Psoas muscle (tissue), 8 donors: Measurements from ENCODE around the gene WDR3. TPM values are rescaled to one million over a fixed set of nuclear protein-coding genes. Genes with fewer than 3 reads are reported as not detected.

Experiments used
- ATAC-seq, 4 donors: fragments of 200-7000 bp; cut with Tn5 transposase; one replicate each; pipeline ENCODE4 v1.9.1; 2020; ENCODE audit warnings: moderate library complexity in 3 of 4, mild to moderate bottlenecking in 2 of 4
- DNase-seq, 2 donors: peaks; one replicate each; pipeline ENCODE4 v3.0.0-alpha.2; 2020
- H3K27ac ChIP-seq: fragments of 200-600 bp; one replicate; pipeline ENCODE4 v1.8.0; 2022
- H3K27me3 ChIP-seq, 3 donors: fragments of 200-600 bp in 1 of 3; one replicate each; pipeline versions ENCODE4 v1.6.1 to v1.8.0; 2013 to 2022; ENCODE audit warnings: low read length in 2 of 3, mild to moderate bottlenecking in 2 of 3, moderate library complexity in 1 of 3; ENCODE audit not compliant: insufficient read depth in 3 of 3
- H3K36me3 ChIP-seq, 2 donors: fragments of 200-600 bp in 1 of 2; one replicate each; pipeline versions ENCODE4 v1.6.1 to v1.8.0; 2013 to 2022; ENCODE audit warnings: low read depth in 1 of 2, mild to moderate bottlenecking in 1 of 2, moderate library complexity in 1 of 2; ENCODE audit not compliant: insufficient read depth in 1 of 2
- H3K4me1 ChIP-seq: fragments of 200-600 bp; one replicate; pipeline ENCODE4 v1.8.0; 2022
- H3K4me3 ChIP-seq: fragments of 200-600 bp; one replicate; pipeline ENCODE4 v1.8.0; 2022; ENCODE audit warnings: mild to moderate bottlenecking
- H3K9me3 ChIP-seq: fragments of 200-600 bp; one replicate; pipeline ENCODE4 v1.8.0; 2022
- CTCF ChIP-seq: fragments of 200-600 bp; IDR thresholded peaks from one replicate; pipeline ENCODE4 v1.8.0; 2022; ENCODE audit warnings: antibody characterized with exemption
- WGBS, 3 donors: extraction: QIAGEN DNeasy Blood & Tissue Kit; methylation state at CpG; one replicate each; pipeline versions ENCODE4 v1.1.6 to v1.1.7; 2013; 5-methylcytosine and 5-hydroxymethylcytosine counted together
- intact Hi-C, 2 donors: fragments of 100-400 bp; cut with DNase I; formaldehyde crosslinking; loops; one replicate each; pipeline versions ENCODE4 v1.11.0 to v1.14.2; 2022
- polyA plus RNA-seq, 3 donors: library from polyadenylated mRNA; stranded (reverse); fragments of 200-250 nt; gene quantifications; one replicate each; pipeline ENCODE4 v1.2.3, GENCODE V29; 2013
- total RNA-seq, 4 donors: library from RNA; stranded (reverse); fragmentation: NEBNext Ultra II Directional in 2 of 4; extraction: Animal tissue kit (Norgen Biotek cat#: 25700) in 2 of 4; gene quantifications; one replicate each; pipeline versions ENCODE4 v1.2.1 to v1.2.4, GENCODE V29; 2021 to 2023
- donor health status: healthy with polysubstance abuse.
- donor health status: DM: no; HTN: no; CAD: no; lungs with moderate emphysema.
- donor health status: Bipolar disorder and iron deficiency.
- donor health status: healthy.
- donor health status: DM: yes; HTN: yes; CAD: no.
- donor health status: DM: no; HTN: no; CAD: no.
- donor health status: DM: no; HTN: no; CAD: no.
- donor health status: DM: yes; HTN: yes; CAD: no.

WDR3 gene
- total and polyA plus RNA-seq, 7 donors: 6.5 to 40.3 (median 23.3) TPM

- 77 to 79% (median 77%) methylated on average over 1 of the region's 1 CpG for WGBS, 3 donors
- no peaks in the 10 kb centered on the region for H3K4me1 ChIP-seq
- H3K27ac ChIP-seq: no peak overlapping the region
- no peak overlapping the region for H3K4me3 ChIP-seq
- H3K9me3 ChIP-seq: no peaks in the 10 kb centered on the region
- ATAC-seq (no peak), DNase-seq (no peak)
- peaks cover 2 to 10% (median 4%) of the 10 kb centered on the region in 3 donors for H3K27me3 ChIP-seq
- TF ChIP-seq CTCF: no peak
- intact Hi-C loops: no loop called here
- no peaks in the 10 kb centered on the region for H3K36me3 ChIP-seq
Measured at GRCh38 chr1:117985239-117985638, 55.7 kb downstream of the WDR3 start.

- intact Hi-C loops: no loop called here
- no peak overlapping the region for H3K27ac ChIP-seq
- no peak overlapping the region for H3K4me3 ChIP-seq
- 68 to 91% (median 88%) methylated on average over 3 of the region's 3 CpGs for WGBS, 3 donors
- no peak for TF ChIP-seq CTCF
- no peak for ATAC-seq
- no peaks in the 10 kb centered on the region for H3K36me3 ChIP-seq
- H3K9me3 ChIP-seq: no peaks in the 10 kb centered on the region
- no peak for DNase-seq
- H3K27me3 ChIP-seq: peaks cover 2 to 10% (median 4%) of the 10 kb centered on the region in 3 donors
- no peaks in the 10 kb centered on the region for H3K4me1 ChIP-seq
Measured at GRCh38 chr1:117985973-117986372, 56.4 kb downstream of the WDR3 start.

GRCh38 chr1:118004312-118004711, 74.8 kb downstream of the WDR3 start:
- Histone ChIP-seq H3K27ac (no peak overlapping the region), H3K27me3 (no peaks in the 10 kb centered on the region), H3K4me1 (no peaks in the 10 kb centered on the region), H3K36me3 (no peaks in the 10 kb centered on the region), H3K9me3 (no peaks in the 10 kb centered on the region), H3K4me3 (no peak overlapping the region)
- intact Hi-C loops: no loop called here
- ATAC-seq (no peak), DNase-seq (no peak)
- no peak for TF ChIP-seq CTCF
- 64 to 80% (median 78%) methylated on average over 5 of the region's 5 CpGs for WGBS, 3 donors

- intact Hi-C loops: no loop called here
- Histone ChIP-seq H3K4me1 (no peaks in the 10 kb centered on the region), H3K27me3 (no peaks in the 10 kb centered on the region), H3K36me3 (no peaks in the 10 kb centered on the region), H3K9me3 (no peaks in the 10 kb centered on the region), H3K4me3 (no peak overlapping the region), H3K27ac (no peak overlapping the region)
- WGBS, 3 donors: 67 to 70% (median 69%) methylated on average over 2 of the region's 2 CpGs
- no peak for DNase-seq
- ATAC-seq: no peak
- TF ChIP-seq CTCF: no peak
Measured at GRCh38 chr1:118007391-118007790, 77.9 kb downstream of the WDR3 start.

GRCh38 chr1:118008011-118008410, 78.5 kb downstream of the WDR3 start:
- H3K9me3 ChIP-seq: no peaks in the 10 kb centered on the region
- DNase-seq: no peak
- no peak overlapping the region for H3K4me3 ChIP-seq
- H3K4me1 ChIP-seq: no peaks in the 10 kb centered on the region
- intact Hi-C loops: no loop called here
- no peaks in the 10 kb centered on the region for H3K27me3 ChIP-seq
- WGBS, 3 donors: 88 to 93% (median 93%) methylated on average over 7 of the region's 7 CpGs
- no peaks in the 10 kb centered on the region for H3K36me3 ChIP-seq
- H3K27ac ChIP-seq: no peak overlapping the region
- no peak for TF ChIP-seq CTCF
- no peak for ATAC-seq
